DMS114 treated with DMSO at 0.1 percent for 48 hours (cell line): Measurements from ENCODE around the gene MBP.
"Not testable (repeated sequence)": the region's sequence is repeated elsewhere in the genome, so short reads cannot be mapped to it uniquely, and the experiment has no call there.

Experiments used
- DNase-seq: peaks from one replicate; lab custom pipeline; 2025; ENCODE audit not compliant: unreplicated experiment; lab: John Stamatoyannopoulos, UW

MBP gene

GRCh38 chr18:76980663-76981395, 151.8 kb downstream of the MBP start:
- DNase-seq: no peak

GRCh38 chr18:76979906-76980305, 152.7 kb downstream of the MBP start:
- no peak for DNase-seq

GRCh38 chr18:76979111-76979751, 153.4 kb downstream of the MBP start:
- no peak for DNase-seq

GRCh38 chr18:76978616-76979015, 154.0 kb downstream of the MBP start:
- DNase-seq: no peak

- no peak for DNase-seq
Observed at GRCh38 chr18:76977684-76978232, 154.8 kb downstream of the MBP start.

- no peak for DNase-seq
Observed at GRCh38 chr18:76977108-76977621, 155.4 kb downstream of the MBP start.

GRCh38 chr18:76975577-76976110, 156.9 kb downstream of the MBP start:
- no peak for DNase-seq

- no peak for DNase-seq
Observed at GRCh38 chr18:76974386-76974785, 158.2 kb downstream of the MBP start.

- no peak for DNase-seq
Observed at GRCh38 chr18:76973520-76974266, 158.9 kb downstream of the MBP start.

- no peak for DNase-seq
Observed at GRCh38 chr18:76972846-76973519, 159.6 kb downstream of the MBP start.

GRCh38 chr18:76972241-76972640, 160.3 kb downstream of the MBP start:
- DNase-seq: no peak

GRCh38 chr18:76970770-76971559, 161.6 kb downstream of the MBP start:
- no peak for DNase-seq

- no peak for DNase-seq
Observed at GRCh38 chr18:76967721-76968472, 164.7 kb downstream of the MBP start.

- not testable (repeated sequence) for DNase-seq
Observed at GRCh38 chr18:76967299-76967698, 165.3 kb downstream of the MBP start.

GRCh38 chr18:76965555-76966151, 166.9 kb downstream of the MBP start:
- DNase-seq: not testable (repeated sequence)

GRCh38 chr18:76963936-76964335, 168.6 kb downstream of the MBP start:
- DNase-seq: no peak

GRCh38 chr18:76962851-76963250, 169.7 kb downstream of the MBP start:
- DNase-seq: no peak

- DNase-seq: no peak
Observed at GRCh38 chr18:76960528-76961035, 172.0 kb downstream of the MBP start.

GRCh38 chr18:76959605-76960004, 173.0 kb downstream of the MBP start:
- no peak for DNase-seq
